HepG2 (cell line): ENCODE measurements around the gene ARID5B. TPM values are rescaled to one million over a fixed set of nuclear protein-coding genes. Genes with fewer than 3 reads are reported as not detected.

ENCODE experiments used
- ATAC-seq: fragments of 200-7000 bp; cut with Tn5 transposase; 3 replicates; pipeline ENCODE4 v1.9.1; 2020; ENCODE audit warnings: mild to moderate bottlenecking, moderate library complexity
- BruUV-seq: library from RNA; stranded (reverse); fragments of 400-500 nt; replicated peaks from 2 replicates; lab custom pipeline; 2021; lab: Mats Ljungman, UMichigan
- CTCF ChIA-PET: fragments of 300-600 bp; formaldehyde crosslinking; extraction: SDS; loops from one replicate; lab custom pipeline; 2021; ENCODE audit warnings: low total read pairs, inconsistent platforms, low intra/inter-chr PET ratio; lab: Yijun Ruan, JAX
- POLR2A ChIA-PET: fragments of 350-600 bp; sonication (Branson Sonifier 250); formaldehyde crosslinking; loops from one replicate; lab custom pipeline; 2020; ENCODE audit warnings: antibody characterized with exemption, inconsistent platforms; lab: Yijun Ruan, JAX
- DNase-seq: peaks from one replicate; pipeline ENCODE4 v3.0.0-alpha.2; 2015; ENCODE audit warnings: low spot score
- FAIRE-seq: peaks from 3 replicates; lab custom pipeline; 2011; peaks lifted over from hg19 to GRCh38; lab: Jason Lieb, UNC
- H2AFZ ChIP-seq: one replicate; pipeline ENCODE4 v1.6.1; 2011; ENCODE audit warnings: low read length, inconsistent platforms
- H3K27ac ChIP-seq: fragments of 300-600 bp; 3 replicates; pipeline ENCODE4 v1.8.0; 2011; ENCODE audit warnings: mixed run types, mild to moderate bottlenecking, mixed read lengths, low read length, inconsistent platforms; ENCODE audit not compliant: insufficient read depth; ENCODE audit errors: extremely low read length
- H3K27me3 ChIP-seq, 2 experiments: fragments of 200-600 bp in 1 of 2; 2 replicates in 1 of 2; 3 replicates in 1 of 2; pipeline versions ENCODE4 v1.6.0 to v1.8.0; 2011; ENCODE audit warnings: low read length in 2 of 2, mild to moderate bottlenecking in 2 of 2, moderate library complexity in 2 of 2, inconsistent platforms in 1 of 2; ENCODE audit not compliant: insufficient read depth in 2 of 2, control insufficient read depth in 1 of 2
- H3K36me3 ChIP-seq, 2 experiments: fragments of 200-600 bp in 1 of 2; replicated peaks in 1 of 2; 2 replicates in 1 of 2; 3 replicates in 1 of 2; pipeline versions ENCODE4 v1.5.1 to v1.8.0; 2011; ENCODE audit warnings: low read length in 2 of 2, inconsistent platforms in 1 of 2; ENCODE audit not compliant: insufficient read depth in 2 of 2, control insufficient read depth in 1 of 2
- H3K4me1 ChIP-seq: 2 replicates; pipeline ENCODE4 v1.5.1; 2012; ENCODE audit warnings: low read length, inconsistent platforms; ENCODE audit not compliant: insufficient read depth
- H3K4me2 ChIP-seq: 2 replicates; pipeline ENCODE4 v1.6.0; 2011; ENCODE audit warnings: low read depth, low read length, inconsistent platforms
- H3K4me3 ChIP-seq, 3 experiments: fragments of 200-600 bp in 1 of 3; sonication (generic), shearing (Covaris generic) in 1 of 3; replicated peaks in 1 of 3; 2 replicates each; pipeline ENCODE4 v1.5.1; 2011 to 2016; ENCODE audit warnings: low read length in 3 of 3, inconsistent platforms in 2 of 3, low read depth in 2 of 3, mild to moderate bottlenecking in 2 of 3, control low read depth in 1 of 3, mixed read lengths in 1 of 3; ENCODE audit not compliant: insufficient read depth in 1 of 3
- H3K79me2 ChIP-seq: one replicate; pipeline ENCODE4 v1.6.1; 2011; ENCODE audit warnings: low read length, inconsistent platforms; ENCODE audit not compliant: insufficient read depth
- H3K9ac ChIP-seq: 2 replicates; pipeline ENCODE4 v1.6.0; 2011; ENCODE audit warnings: mild to moderate bottlenecking, low read depth, low read length, inconsistent platforms; ENCODE audit not compliant: insufficient read depth
- H3K9me3 ChIP-seq: 2 replicates; pipeline ENCODE4 v1.5.1; 2012; ENCODE audit warnings: mild to moderate bottlenecking, low read length
- H4K20me1 ChIP-seq: 2 replicates; pipeline ENCODE4 v1.6.0; 2011; ENCODE audit warnings: inconsistent platforms, mild to moderate bottlenecking, low read length, moderate library complexity; ENCODE audit not compliant: insufficient read depth
- IKZF1 ChIP-seq: fragments of 450-650 bp; IDR thresholded peaks from 2 replicates; pipeline ENCODE4 v1.7.1; 2016
- KDM2A ChIP-seq: sonication (generic); formaldehyde crosslinking; IDR thresholded peaks from 2 replicates; pipeline ENCODE4 v1.4.0; 2020; ENCODE audit warnings: low read depth, missing genetic modification reagents, borderline replicate concordance
- PRPF4 ChIP-seq: fragments of 200-400 bp; formaldehyde crosslinking; IDR thresholded peaks from 2 replicates; pipeline ENCODE4 v1.6.1; 2016; ENCODE audit warnings: low read length, low read depth; ENCODE audit not compliant: poor library complexity, severe bottlenecking
- TARDBP ChIP-seq: sonication (generic); formaldehyde crosslinking; IDR thresholded peaks from 2 replicates; pipeline ENCODE4 v1.8.0; 2022; ENCODE audit warnings: mild to moderate bottlenecking, missing genetic modification reagents
- TOE1 ChIP-seq: sonication (generic); formaldehyde crosslinking; IDR thresholded peaks from 2 replicates; pipeline ENCODE4 v1.4.0; 2020; ENCODE audit warnings: mild to moderate bottlenecking, missing genetic modification reagents
- ZEB1 ChIP-seq: IDR thresholded peaks from 2 replicates; pipeline ENCODE4 v1.6.1; 2012; ENCODE audit warnings: mild to moderate bottlenecking, low read depth, inconsistent platforms; ENCODE audit not compliant: insufficient replicate concordance
- ZFP41 ChIP-seq: sonication (generic); formaldehyde crosslinking; IDR thresholded peaks from 2 replicates; pipeline ENCODE4 v1.4.0; 2020; ENCODE audit warnings: mild to moderate bottlenecking, missing genetic modification reagents, borderline replicate concordance
- ZNF235 ChIP-seq: sonication (generic); formaldehyde crosslinking; IDR thresholded peaks from 2 replicates; pipeline ENCODE4 v1.8.1; 2023; ENCODE audit warnings: mild to moderate bottlenecking, missing genetic modification reagents, borderline replicate concordance
- ZNF530 ChIP-seq: sonication (generic); formaldehyde crosslinking; IDR thresholded peaks from 2 replicates; pipeline ENCODE4 v1.5.0; 2020; ENCODE audit warnings: low read depth, mild to moderate bottlenecking, missing genetic modification reagents
- ZNF703 ChIP-seq: sonication (generic); formaldehyde crosslinking; IDR thresholded peaks from 2 replicates; pipeline ENCODE4 v1.5.1; 2020; ENCODE audit warnings: missing genetic modification reagents, mild to moderate bottlenecking, moderate library complexity, borderline replicate concordance
- ZNF746 ChIP-seq: sonication (generic); formaldehyde crosslinking; IDR thresholded peaks from 2 replicates; pipeline ENCODE4 v1.8.0; 2022; ENCODE audit warnings: mild to moderate bottlenecking, missing genetic modification reagents
- ZNF792 ChIP-seq: IDR thresholded peaks from 2 replicates; pipeline ENCODE4 v1.6.1; 2016
- ZSCAN21 ChIP-seq: sonication (generic); formaldehyde crosslinking; IDR thresholded peaks from 2 replicates; pipeline ENCODE4 v1.8.0; 2022; ENCODE audit warnings: mild to moderate bottlenecking, missing genetic modification reagents, moderate library complexity, borderline replicate concordance
- WGBS: methylation state at CpG from one replicate; pipeline ENCODE4 v1.1.6; 2017; ENCODE audit warnings: low lambda C conversion rate; 5-methylcytosine and 5-hydroxymethylcytosine counted together
- in situ Hi-C: cut with HindIII; loops from 2 replicates; pipeline ENCODE4 v1.10.0; 2017; ENCODE audit warnings: low pct_unique_long_range_greater_than_20kb; ENCODE audit not compliant: extremely low pct_ligation_motif_present
- intact Hi-C: fragments of 100-400 bp; cut with micrococcal nuclease; formaldehyde crosslinking; loops from one replicate; pipeline ENCODE4 v1.10.0; 2022; ENCODE audit not compliant: unreplicated experiment
- polyA plus RNA-seq, 8 experiments: library from polyadenylated mRNA; depleted of rRNA in 3 of 8; stranded (reverse) in 7 of 8; unstranded in 1 of 8; fragments of >200 nt; fragmentation: Illumina TruSeq in 4 of 8; extraction: Trizol in 4 of 8; gene quantifications; 2 replicates each; pipeline versions ENCODE4 v1.2.1 to v1.2.3, GENCODE V29; 2011 to 2016; ENCODE audit warnings: low read depth in 4 of 8, missing spikeins in 1 of 8, mixed read lengths in 1 of 8; ENCODE audit not compliant: insufficient read depth in 1 of 8
- total RNA-seq, 5 experiments: library from RNA; depleted of rRNA; stranded (reverse); fragments of >200 nt; fragmentation: Illumina TruSeq; extraction: Trizol; gene quantifications; 2 replicates each; pipeline ENCODE4 v1.2.3, GENCODE V29; 2016; ENCODE audit warnings: low read depth in 1 of 5
- TF ChIP-seq, protein P1 (sequence below): sonication (generic); formaldehyde crosslinking; IDR thresholded peaks from one replicate; pipeline ENCODE4 v1.5.1; 2020; ENCODE audit warnings: mild to moderate bottlenecking, missing genetic modification reagents; ENCODE audit errors: not compliant biosample characterization
- TF ChIP-seq, protein P2 (sequence below): sonication (generic); formaldehyde crosslinking; conservative IDR thresholded peaks from 2 replicates; pipeline ENCODE4 v1.8.0; 2022; ENCODE audit warnings: mild to moderate bottlenecking, moderate library complexity, missing genetic modification reagents

Gene ARID5B
- total and polyA plus RNA-seq, 2 of the 13 experiments (the other 11 are each of a cell fraction or from before 2014, with no cell fraction given): 6.2 to 21.1 TPM

DNA sequence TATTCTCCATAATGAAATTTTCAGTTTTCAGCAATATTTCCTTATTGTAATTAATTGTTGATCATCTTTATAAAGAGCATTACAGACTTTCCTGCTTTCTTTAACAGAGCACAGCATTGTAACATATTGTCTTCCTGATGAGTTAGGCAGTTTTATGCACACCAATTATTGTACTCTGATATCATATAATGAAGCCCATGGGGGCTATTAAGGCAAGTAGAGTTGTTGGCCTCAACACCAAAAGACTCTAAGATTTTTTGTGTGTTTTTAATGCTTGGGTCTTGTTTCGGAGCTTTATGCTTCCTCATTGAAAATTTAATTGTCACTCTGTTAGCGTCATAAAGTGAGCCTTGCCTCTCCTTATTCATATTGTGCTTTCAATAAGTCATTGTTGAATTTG lies 49.2 kb upstream of the ARID5B start:
- Histone ChIP-seq H3K9me3 (no peaks in the 10 kb centered on the region), H3K79me2 (no peaks in the 10 kb centered on the region), H3K9ac (no peak overlapping the region), H3K27me3 (no peaks in the 10 kb centered on the region; a peak in 2 of 5 replicates), H3K36me3 (no peaks in the 10 kb centered on the region), H3K4me3 (no peak overlapping the region), H3K4me1 (no peaks in the 10 kb centered on the region), H3K27ac (no peak overlapping the region), H4K20me1 (no peaks in the 10 kb centered on the region), H3K4me2 (no peak overlapping the region), H2AFZ (no peak overlapping the region)
- WGBS: 89% methylated on average over 2 of the region's 2 CpGs
- no peak for DNase-seq
- ChIA-PET CTCF (no interaction called here), POLR2A (no interaction called here)
- intact Hi-C loops (no loop called here), in situ Hi-C loops (no loop called here)
- no peak for FAIRE-seq
- BruUV-seq: no TSS peak
- no peak for ATAC-seq
- TF ChIP-seq, protein P1, sequence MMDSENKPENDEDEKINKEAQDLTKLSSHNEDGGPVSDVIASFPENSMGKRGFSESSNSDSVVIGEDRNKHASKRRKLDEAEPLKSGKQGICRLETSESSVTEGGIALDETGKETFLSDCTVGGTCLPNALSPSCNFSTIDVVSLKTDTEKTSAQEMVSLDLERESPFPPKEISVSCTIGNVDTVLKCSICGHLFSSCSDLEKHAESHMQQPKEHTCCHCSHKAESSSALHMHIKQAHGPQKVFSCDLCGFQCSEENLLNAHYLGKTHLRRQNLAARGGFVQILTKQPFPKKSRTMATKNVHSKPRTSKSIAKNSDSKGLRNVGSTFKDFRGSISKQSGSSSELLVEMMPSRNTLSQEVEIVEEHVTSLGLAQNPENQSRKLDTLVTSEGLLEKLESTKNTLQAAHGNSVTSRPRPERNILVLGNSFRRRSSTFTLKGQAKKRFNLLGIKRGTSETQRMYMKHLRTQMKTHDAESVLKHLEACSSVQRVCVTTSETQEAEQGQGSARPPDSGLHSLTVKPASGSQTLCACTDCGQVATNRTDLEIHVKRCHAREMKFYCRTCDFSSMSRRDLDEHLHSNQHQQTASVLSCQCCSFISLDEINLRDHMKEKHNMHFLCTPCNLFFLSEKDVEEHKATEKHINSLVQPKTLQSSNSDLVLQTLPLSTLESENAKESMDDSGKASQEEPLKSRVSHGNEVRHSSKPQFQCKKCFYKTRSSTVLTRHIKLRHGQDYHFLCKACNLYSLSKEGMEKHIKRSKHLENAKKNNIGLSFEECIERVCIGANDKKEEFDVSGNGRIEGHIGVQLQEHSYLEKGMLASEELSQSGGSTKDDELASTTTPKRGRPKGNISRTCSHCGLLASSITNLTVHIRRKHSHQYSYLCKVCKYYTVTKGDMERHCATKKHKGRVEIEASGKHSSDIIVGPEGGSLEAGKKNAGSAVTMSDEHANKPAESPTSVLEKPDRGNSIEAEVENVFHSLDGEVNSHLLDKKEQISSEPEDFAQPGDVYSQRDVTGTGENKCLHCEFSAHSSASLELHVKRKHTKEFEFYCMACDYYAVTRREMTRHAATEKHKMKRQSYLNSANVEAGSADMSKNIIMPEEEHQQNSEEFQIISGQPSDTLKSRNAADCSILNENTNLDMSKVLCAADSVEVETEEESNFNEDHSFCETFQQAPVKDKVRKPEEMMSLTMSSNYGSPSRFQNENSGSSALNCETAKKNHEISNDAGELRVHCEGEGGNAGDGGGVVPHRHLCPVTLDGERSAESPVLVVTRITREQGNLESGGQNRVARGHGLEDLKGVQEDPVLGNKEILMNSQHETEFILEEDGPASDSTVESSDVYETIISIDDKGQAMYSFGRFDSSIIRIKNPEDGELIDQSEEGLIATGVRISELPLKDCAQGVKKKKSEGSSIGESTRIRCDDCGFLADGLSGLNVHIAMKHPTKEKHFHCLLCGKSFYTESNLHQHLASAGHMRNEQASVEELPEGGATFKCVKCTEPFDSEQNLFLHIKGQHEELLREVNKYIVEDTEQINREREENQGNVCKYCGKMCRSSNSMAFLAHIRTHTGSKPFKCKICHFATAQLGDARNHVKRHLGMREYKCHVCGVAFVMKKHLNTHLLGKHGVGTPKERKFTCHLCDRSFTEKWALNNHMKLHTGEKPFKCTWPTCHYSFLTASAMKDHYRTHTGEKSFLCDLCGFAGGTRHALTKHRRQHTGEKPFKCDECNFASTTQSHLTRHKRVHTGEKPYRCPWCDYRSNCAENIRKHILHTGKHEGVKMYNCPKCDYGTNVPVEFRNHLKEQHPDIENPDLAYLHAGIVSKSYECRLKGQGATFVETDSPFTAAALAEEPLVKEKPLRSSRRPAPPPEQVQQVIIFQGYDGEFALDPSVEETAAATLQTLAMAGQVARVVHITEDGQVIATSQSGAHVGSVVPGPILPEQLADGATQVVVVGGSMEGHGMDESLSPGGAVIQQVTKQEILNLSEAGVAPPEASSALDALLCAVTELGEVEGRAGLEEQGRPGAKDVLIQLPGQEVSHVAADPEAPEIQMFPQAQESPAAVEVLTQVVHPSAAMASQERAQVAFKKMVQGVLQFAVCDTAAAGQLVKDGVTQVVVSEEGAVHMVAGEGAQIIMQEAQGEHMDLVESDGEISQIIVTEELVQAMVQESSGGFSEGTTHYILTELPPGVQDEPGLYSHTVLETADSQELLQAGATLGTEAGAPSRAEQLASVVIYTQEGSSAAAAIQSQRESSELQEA (CRISPR knock-in tag): no peak
- TF ChIP-seq ZFP41 (CRISPR knock-in tag) (no peak), ZSCAN21 (CRISPR knock-in tag) (no peak), PRPF4 (no peak), TARDBP (CRISPR knock-in tag) (no peak), ZNF792 (CRISPR knock-in tag) (no peak), ZNF746 (no peak), KDM2A (no peak), ZEB1 (no peak), IKZF1 (no peak), ZNF703 (CRISPR knock-in tag) (no peak), TOE1 (CRISPR knock-in tag) (no peak), ZNF235 (CRISPR knock-in tag) (no peak), ZNF530 (no peak)
- TF ChIP-seq, protein P2, sequence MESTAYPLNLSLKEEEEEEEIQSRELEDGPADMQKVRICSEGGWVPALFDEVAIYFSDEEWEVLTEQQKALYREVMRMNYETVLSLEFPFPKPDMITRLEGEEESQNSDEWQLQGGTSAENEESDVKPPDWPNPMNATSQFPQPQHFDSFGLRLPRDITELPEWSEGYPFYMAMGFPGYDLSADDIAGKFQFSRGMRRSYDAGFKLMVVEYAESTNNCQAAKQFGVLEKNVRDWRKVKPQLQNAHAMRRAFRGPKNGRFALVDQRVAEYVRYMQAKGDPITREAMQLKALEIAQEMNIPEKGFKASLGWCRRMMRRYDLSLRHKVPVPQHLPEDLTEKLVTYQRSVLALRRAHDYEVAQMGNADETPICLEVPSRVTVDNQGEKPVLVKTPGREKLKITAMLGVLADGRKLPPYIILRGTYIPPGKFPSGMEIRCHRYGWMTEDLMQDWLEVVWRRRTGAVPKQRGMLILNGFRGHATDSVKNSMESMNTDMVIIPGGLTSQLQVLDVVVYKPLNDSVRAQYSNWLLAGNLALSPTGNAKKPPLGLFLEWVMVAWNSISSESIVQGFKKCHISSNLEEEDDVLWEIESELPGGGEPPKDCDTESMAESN (CRISPR knock-in tag): no peak
